GM12875 (cell line): ENCODE data around the gene TDRD6.

Source experiments
- H3K4me3 ChIP-seq: one replicate; pipeline ENCODE4 v1.5.1; 2011; ENCODE audit warnings: low read depth, low read length, control low read depth
- TF ChIP-seq, protein P1 (sequence below): IDR thresholded peaks from 2 replicates; pipeline ENCODE4 v1.5.1; 2011; ENCODE audit warnings: low read depth, mild to moderate bottlenecking, control low read depth, inconsistent platforms, low read length, moderate library complexity, borderline replicate concordance; ENCODE audit not compliant: insufficient read depth

Gene TDRD6

GRCh38 chr6:46651006-46651405, 36.7 kb upstream of the TDRD6 start:
- no peak overlapping the region for H3K4me3 ChIP-seq
- TF ChIP-seq, protein P1, sequence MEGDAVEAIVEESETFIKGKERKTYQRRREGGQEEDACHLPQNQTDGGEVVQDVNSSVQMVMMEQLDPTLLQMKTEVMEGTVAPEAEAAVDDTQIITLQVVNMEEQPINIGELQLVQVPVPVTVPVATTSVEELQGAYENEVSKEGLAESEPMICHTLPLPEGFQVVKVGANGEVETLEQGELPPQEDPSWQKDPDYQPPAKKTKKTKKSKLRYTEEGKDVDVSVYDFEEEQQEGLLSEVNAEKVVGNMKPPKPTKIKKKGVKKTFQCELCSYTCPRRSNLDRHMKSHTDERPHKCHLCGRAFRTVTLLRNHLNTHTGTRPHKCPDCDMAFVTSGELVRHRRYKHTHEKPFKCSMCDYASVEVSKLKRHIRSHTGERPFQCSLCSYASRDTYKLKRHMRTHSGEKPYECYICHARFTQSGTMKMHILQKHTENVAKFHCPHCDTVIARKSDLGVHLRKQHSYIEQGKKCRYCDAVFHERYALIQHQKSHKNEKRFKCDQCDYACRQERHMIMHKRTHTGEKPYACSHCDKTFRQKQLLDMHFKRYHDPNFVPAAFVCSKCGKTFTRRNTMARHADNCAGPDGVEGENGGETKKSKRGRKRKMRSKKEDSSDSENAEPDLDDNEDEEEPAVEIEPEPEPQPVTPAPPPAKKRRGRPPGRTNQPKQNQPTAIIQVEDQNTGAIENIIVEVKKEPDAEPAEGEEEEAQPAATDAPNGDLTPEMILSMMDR: no peak

- TF ChIP-seq, protein P1: no peak
- no peak overlapping the region for H3K4me3 ChIP-seq
Observed at GRCh38 chr6:46651816-46652215, 35.9 kb upstream of the TDRD6 start.

- TF ChIP-seq, protein P1: no peak
Observed at GRCh38 chr6:46652232-46652602, 35.5 kb upstream of the TDRD6 start.

GRCh38 chr6:46652603-46653438, 34.9 kb upstream of the TDRD6 start, which contains the start of the genes CYP39A1 and SLC25A27:
CYP39A1 (minus strand) TSS chr6:46652818; CDS start chr6:46652582, 236 bp downstream.
SLC25A27 (plus strand) TSS chr6:46652975; CDS start chr6:46653193, 218 bp downstream.
- H3K4me3 ChIP-seq: peak within 1 kb of the TSS; percentile 41

More at GRCh38 chr6:46652232-46652602, 35.5 kb upstream of the TDRD6 start:
- H3K4me3 ChIP-seq: no peak overlapping the region

GRCh38 chr6:46653439-46654195, 34.1 kb upstream of the TDRD6 start:
- TF ChIP-seq, protein P1: no peak

More at GRCh38 chr6:46652603-46653438, 34.9 kb upstream of the TDRD6 start, which contains the start of the genes CYP39A1 and SLC25A27:
- TF ChIP-seq, protein P1: no peak

GRCh38 chr6:46655803-46656202, 31.9 kb upstream of the TDRD6 start:
- TF ChIP-seq, protein P1: 0 out of 2 replicates have a peak, but pooled peaks have one; percentile 15
- H3K4me3 ChIP-seq: no peak overlapping the region

More at GRCh38 chr6:46653439-46654195, 34.1 kb upstream of the TDRD6 start:
- H3K4me3 ChIP-seq: peak overlapping the region; percentile 41
